Loucy (cell line): Measurements from ENCODE around the gene TDG.

Experiments used
- H2AFZ ChIP-seq: fragments of 200-600 bp; sonication (generic); 2 replicates; pipeline ENCODE4 v1.6.0; 2016; ENCODE audit warnings: antibody characterized with exemption, mild to moderate bottlenecking, low read length, moderate library complexity
- H3F3A ChIP-seq: fragments of 200-600 bp; 2 replicates; pipeline ENCODE4 v1.6.0; 2016; ENCODE audit warnings: antibody characterized with exemption, low read depth, mild to moderate bottlenecking
- H3K27me3 ChIP-seq: fragments of 200-600 bp; sonication (generic); 2 replicates; pipeline ENCODE4 v1.6.1; 2014; ENCODE audit warnings: low read length, mild to moderate bottlenecking; ENCODE audit not compliant: insufficient read depth, poor library complexity, severe bottlenecking
- H3K36me3 ChIP-seq: fragments of 200-600 bp; sonication (generic); 2 replicates; pipeline ENCODE4 v1.6.1; 2016; ENCODE audit warnings: low read length; ENCODE audit not compliant: insufficient read depth
- H3K4me1 ChIP-seq: fragments of 200-600 bp; sonication (generic); 2 replicates; pipeline ENCODE4 v1.5.1; 2014; ENCODE audit warnings: low read length, mild to moderate bottlenecking; ENCODE audit not compliant: insufficient read depth, poor library complexity, severe bottlenecking
- H3K4me2 ChIP-seq: fragments of 200-600 bp; sonication (generic); 2 replicates; pipeline ENCODE4 v1.6.0; 2014; ENCODE audit warnings: antibody characterized with exemption, low read length, low read depth, mild to moderate bottlenecking; ENCODE audit not compliant: poor library complexity, severe bottlenecking
- H3K4me3 ChIP-seq: fragments of 200-600 bp; sonication (generic); 2 replicates; pipeline ENCODE4 v1.5.1; 2014; ENCODE audit warnings: low read length, mild to moderate bottlenecking, mixed read lengths; ENCODE audit not compliant: poor library complexity, severe bottlenecking
- H3K79me2 ChIP-seq: fragments of 200-600 bp; sonication (generic); 2 replicates; pipeline ENCODE4 v1.6.1; 2014; ENCODE audit warnings: low read length; ENCODE audit not compliant: insufficient read depth
- H3K9ac ChIP-seq: fragments of 200-600 bp; sonication (generic); 2 replicates; pipeline ENCODE4 v1.6.0; 2014; ENCODE audit warnings: mild to moderate bottlenecking, low read depth, low read length, moderate library complexity; ENCODE audit not compliant: poor library complexity, severe bottlenecking
- H3K9me2 ChIP-seq: fragments of 200-600 bp; sonication (generic); replicated peaks from 2 replicates; pipeline ENCODE4 v1.6.1; 2016; ENCODE audit warnings: low read depth, low read length, mixed read lengths
- H3K9me3 ChIP-seq: fragments of 200-600 bp; sonication (generic); 2 replicates; pipeline ENCODE4 v1.6.1; 2014; ENCODE audit warnings: mild to moderate bottlenecking, antibody characterized with exemption, low read length, low read depth; ENCODE audit not compliant: insufficient read depth
- H4K20me1 ChIP-seq: fragments of 200-600 bp; sonication (generic); 2 replicates; pipeline ENCODE4 v1.6.0; 2014; ENCODE audit warnings: antibody characterized with exemption, low read length, mild to moderate bottlenecking; ENCODE audit not compliant: insufficient read depth, poor library complexity, severe bottlenecking
- EZH2phosphoT487 ChIP-seq: fragments of 200-600 bp; IDR thresholded peaks from 2 replicates; pipeline ENCODE4 v1.6.1; 2018; ENCODE audit warnings: antibody characterized with exemption, mild to moderate bottlenecking, moderate library complexity, borderline replicate concordance
- TF ChIP-seq, protein P1 (sequence below): fragments of 200-600 bp; sonication (generic); conservative IDR thresholded peaks from 2 replicates; pipeline ENCODE4 v1.5.1; 2014; ENCODE audit warnings: mild to moderate bottlenecking, antibody characterized with exemption, low read length

The TDG gene

DNA sequence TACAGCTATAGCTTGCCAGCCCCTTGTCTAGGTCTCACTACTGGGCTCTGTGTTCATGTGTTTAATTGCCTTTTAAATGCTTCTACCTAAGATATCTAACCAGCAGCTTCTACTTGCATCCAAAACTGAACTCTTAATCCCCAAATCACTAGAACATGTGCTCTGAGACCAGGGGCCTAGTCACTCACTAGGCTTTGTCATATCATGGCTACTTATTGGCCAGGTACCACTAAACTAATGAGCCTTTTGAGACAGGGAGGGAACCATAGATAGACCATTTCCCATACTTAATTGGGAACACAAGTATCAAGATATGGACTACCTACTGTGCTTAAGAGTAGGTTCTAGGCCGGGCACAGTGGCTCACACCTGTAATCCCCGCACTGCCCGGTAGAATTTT is 29.0 kb upstream of the TDG start:
- Histone ChIP-seq H3K9me3 (no peaks in the 10 kb centered on the region), H2AFZ (no peak overlapping the region), H3K4me1 (peaks cover 85% of the 10 kb centered on the region), H4K20me1 (peaks cover 98% of the 10 kb centered on the region), H3K27me3 (no peaks in the 10 kb centered on the region), H3K4me2 (peak overlapping the region; percentile 95), H3K36me3 (peaks cover 93% of the 10 kb centered on the region), H3K4me3 (peak overlapping the region; percentile 97), H3K79me2 (peaks cover 99% of the 10 kb centered on the region), H3K9ac (peak overlapping the region; percentile 48), H3F3A (no peaks in the 10 kb centered on the region), H3K9me2 (no peaks in the 10 kb centered on the region)
- no peak for TF ChIP-seq EZH2phosphoT487
- TF ChIP-seq, protein P1, sequence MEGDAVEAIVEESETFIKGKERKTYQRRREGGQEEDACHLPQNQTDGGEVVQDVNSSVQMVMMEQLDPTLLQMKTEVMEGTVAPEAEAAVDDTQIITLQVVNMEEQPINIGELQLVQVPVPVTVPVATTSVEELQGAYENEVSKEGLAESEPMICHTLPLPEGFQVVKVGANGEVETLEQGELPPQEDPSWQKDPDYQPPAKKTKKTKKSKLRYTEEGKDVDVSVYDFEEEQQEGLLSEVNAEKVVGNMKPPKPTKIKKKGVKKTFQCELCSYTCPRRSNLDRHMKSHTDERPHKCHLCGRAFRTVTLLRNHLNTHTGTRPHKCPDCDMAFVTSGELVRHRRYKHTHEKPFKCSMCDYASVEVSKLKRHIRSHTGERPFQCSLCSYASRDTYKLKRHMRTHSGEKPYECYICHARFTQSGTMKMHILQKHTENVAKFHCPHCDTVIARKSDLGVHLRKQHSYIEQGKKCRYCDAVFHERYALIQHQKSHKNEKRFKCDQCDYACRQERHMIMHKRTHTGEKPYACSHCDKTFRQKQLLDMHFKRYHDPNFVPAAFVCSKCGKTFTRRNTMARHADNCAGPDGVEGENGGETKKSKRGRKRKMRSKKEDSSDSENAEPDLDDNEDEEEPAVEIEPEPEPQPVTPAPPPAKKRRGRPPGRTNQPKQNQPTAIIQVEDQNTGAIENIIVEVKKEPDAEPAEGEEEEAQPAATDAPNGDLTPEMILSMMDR: no peak

DNA sequence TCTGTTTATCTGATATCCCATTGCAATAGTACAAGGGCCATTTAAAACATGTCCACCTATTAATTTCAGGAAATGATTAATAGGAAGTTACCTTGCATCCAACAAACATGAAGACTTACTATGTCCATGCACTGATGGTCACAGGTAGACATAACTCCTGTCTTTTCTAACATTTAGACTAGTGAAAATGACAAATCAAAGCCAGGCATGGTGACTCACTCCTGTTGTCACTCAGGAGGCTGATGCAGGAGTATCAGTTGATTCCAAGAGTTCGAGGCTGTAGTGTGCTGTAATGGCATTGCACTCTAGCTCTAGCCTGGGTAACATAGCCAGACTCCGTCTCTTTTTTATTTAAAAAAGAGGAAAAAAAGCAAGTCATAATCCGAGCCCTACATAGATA is 20.7 kb upstream of the TDG start:
- no peaks in the 10 kb centered on the region for H3F3A ChIP-seq

DNA sequence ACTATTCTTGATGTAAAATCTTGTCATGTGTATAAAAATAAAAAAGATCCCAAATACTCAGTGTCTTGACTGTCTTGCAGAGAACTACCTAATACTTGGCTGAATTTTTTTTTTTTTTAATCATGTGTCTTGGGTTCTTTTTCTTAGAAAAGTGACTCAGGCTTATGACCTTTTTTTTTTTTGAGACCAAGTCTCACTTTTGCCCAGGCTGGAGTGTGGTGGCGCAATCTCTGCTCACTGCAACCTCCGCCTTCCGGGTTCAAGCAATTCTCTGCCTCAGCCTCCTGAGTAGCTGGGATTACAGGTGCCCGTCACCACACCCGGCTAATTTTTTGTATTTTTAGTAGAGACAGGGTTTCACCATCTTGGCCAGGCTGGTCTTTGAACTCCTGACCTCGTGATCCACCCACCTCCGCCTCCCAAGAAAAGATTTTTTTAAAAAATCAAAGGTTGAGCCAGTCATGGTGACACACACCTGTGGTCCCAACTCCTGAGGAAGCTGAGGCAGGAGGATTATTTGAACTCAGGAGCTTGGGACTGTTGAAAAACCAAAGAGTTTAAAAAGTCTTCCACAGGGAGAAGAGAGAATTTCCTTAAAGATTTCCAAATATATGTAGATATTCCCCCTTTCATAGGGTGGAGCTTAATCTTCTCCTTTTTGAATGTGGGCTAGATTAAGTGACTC is 17.7 kb upstream of the TDG start:
- H3K27me3 ChIP-seq: no peaks in the 10 kb centered on the region
- H3K36me3 ChIP-seq: peaks cover 98% of the 10 kb centered on the region
- peaks cover 46% of the 10 kb centered on the region for H4K20me1 ChIP-seq
- no peak overlapping the region for H3K4me2 ChIP-seq
- peaks cover under 1% of the 10 kb centered on the region for H3K4me1 ChIP-seq
- TF ChIP-seq, protein P1: no peak
- no peak for TF ChIP-seq EZH2phosphoT487
- H3K4me3 ChIP-seq: no peak overlapping the region
- H3K9me3 ChIP-seq: no peaks in the 10 kb centered on the region
- H3F3A ChIP-seq: no peaks in the 10 kb centered on the region
- peaks cover 11% of the 10 kb centered on the region; the same call in 1 of the 2 replicates for H3K79me2 ChIP-seq
- no peak overlapping the region for H3K9ac ChIP-seq
- H3K9me2 ChIP-seq: no peaks in the 10 kb centered on the region
- H2AFZ ChIP-seq: no peak overlapping the region

More for the DNA sequence above, 20.7 kb upstream of the TDG start:
- Histone ChIP-seq H3K4me1 (peaks cover 13% of the 10 kb centered on the region), H3K4me3 (no peak overlapping the region), H2AFZ (no peak overlapping the region), H3K27me3 (no peaks in the 10 kb centered on the region), H4K20me1 (peaks cover 70% of the 10 kb centered on the region), H3K4me2 (no peak overlapping the region), H3K9ac (no peak overlapping the region), H3K9me3 (no peaks in the 10 kb centered on the region), H3K79me2 (peaks cover 37% of the 10 kb centered on the region), H3K9me2 (no peaks in the 10 kb centered on the region), H3K36me3 (peaks cover 100% of the 10 kb centered on the region)
- TF ChIP-seq, protein P1: no peak
- TF ChIP-seq EZH2phosphoT487: no peak
